Thyroid gland (tissue), 4 donors: ENCODE measurements around the gene BSN.

ENCODE experiments used
- POLR2A ChIP-seq, 2 donors: fragments of 450-650 bp; IDR thresholded peaks; one replicate each; pipeline ENCODE4 v1.6.1; 2017; ENCODE audit warnings: antibody characterized with exemption in 2 of 2, mild to moderate bottlenecking in 2 of 2, moderate library complexity in 1 of 2
- TF ChIP-seq, protein P1 (sequence below), 6 experiments: fragments of 200-600 bp in 3 of 6; fragments of 450-650 bp in 3 of 6; sonication (generic) in 3 of 6; IDR thresholded peaks; one replicate each; pipeline ENCODE4 v1.5.1; 2016 to 2019; ENCODE audit warnings: antibody characterized with exemption in 6 of 6, mild to moderate bottlenecking in 2 of 6, inconsistent platforms in 1 of 6, moderate library complexity in 1 of 6

DNA sequence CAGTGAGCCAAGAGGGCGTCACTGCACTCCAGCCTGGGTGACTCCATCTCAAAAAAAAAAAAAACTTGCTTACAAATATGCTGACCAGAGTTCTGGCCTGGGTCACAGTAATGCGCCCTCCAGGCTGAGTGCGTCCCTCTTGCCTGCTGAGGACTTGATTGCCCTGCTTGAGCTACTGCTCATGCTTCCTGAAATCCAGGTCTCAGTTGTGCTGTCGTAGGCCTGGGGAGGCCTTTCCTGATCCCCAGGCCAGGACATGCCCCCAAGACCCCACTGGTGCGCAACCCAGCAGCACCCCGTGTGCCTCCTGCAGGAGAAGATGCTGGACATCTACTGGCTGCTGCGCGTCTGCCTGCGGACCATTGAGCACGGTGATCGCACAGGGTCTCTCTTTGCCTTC is 157.9 kb downstream of the BSN start:
- TF ChIP-seq, protein P1, sequence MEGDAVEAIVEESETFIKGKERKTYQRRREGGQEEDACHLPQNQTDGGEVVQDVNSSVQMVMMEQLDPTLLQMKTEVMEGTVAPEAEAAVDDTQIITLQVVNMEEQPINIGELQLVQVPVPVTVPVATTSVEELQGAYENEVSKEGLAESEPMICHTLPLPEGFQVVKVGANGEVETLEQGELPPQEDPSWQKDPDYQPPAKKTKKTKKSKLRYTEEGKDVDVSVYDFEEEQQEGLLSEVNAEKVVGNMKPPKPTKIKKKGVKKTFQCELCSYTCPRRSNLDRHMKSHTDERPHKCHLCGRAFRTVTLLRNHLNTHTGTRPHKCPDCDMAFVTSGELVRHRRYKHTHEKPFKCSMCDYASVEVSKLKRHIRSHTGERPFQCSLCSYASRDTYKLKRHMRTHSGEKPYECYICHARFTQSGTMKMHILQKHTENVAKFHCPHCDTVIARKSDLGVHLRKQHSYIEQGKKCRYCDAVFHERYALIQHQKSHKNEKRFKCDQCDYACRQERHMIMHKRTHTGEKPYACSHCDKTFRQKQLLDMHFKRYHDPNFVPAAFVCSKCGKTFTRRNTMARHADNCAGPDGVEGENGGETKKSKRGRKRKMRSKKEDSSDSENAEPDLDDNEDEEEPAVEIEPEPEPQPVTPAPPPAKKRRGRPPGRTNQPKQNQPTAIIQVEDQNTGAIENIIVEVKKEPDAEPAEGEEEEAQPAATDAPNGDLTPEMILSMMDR (IDR thresholded peaks at IDR 0.05) = no peak
- no peak for TF ChIP-seq POLR2A (IDR thresholded peaks at IDR 0.05)
